HEK293 (cell line): ENCODE results near the gene LEUTX.

Source experiments
- AEBP2 ChIP-seq: fragments of 450-650 bp; formaldehyde crosslinking; IDR thresholded peaks from 2 replicates; pipeline ENCODE4 v1.5.1; 2016; ENCODE audit warnings: missing biosample characterization, missing genetic modification characterization, borderline replicate concordance
- ATF2 ChIP-seq: fragments of 450-650 bp; formaldehyde crosslinking; IDR thresholded peaks from 2 replicates; pipeline ENCODE4 v1.5.1; 2016; ENCODE audit warnings: missing biosample characterization, missing genetic modification characterization, low read depth
- BCL11B ChIP-seq: fragments of 450-650 bp; formaldehyde crosslinking; IDR thresholded peaks from 2 replicates; pipeline ENCODE4 v1.5.1; 2016; ENCODE audit warnings: low read depth, missing biosample characterization, missing genetic modification characterization
- EGR2 ChIP-seq: fragments of 450-650 bp; formaldehyde crosslinking; IDR thresholded peaks from 2 replicates; pipeline ENCODE4 v1.5.1; 2016; ENCODE audit warnings: low read depth, missing biosample characterization, missing genetic modification characterization
- GLI2 ChIP-seq: fragments of 450-650 bp; formaldehyde crosslinking; IDR thresholded peaks from 2 replicates; pipeline ENCODE4; 2017; ENCODE audit warnings: missing biosample characterization, missing genetic modification characterization, low read depth, borderline replicate concordance
- HIC1 ChIP-seq: fragments of 450-650 bp; formaldehyde crosslinking; IDR thresholded peaks from 2 replicates; pipeline ENCODE4 v1.5.1; 2016; ENCODE audit warnings: missing biosample characterization, missing genetic modification characterization
- SETDB1 ChIP-seq: IDR thresholded peaks from one replicate; pipeline ENCODE4 v1.6.1; 2017; ENCODE audit warnings: mild to moderate bottlenecking, low read length, moderate library complexity, mixed read lengths; ENCODE audit not compliant: insufficient read length
- ZBTB8A ChIP-seq: fragments of 450-650 bp; formaldehyde crosslinking; IDR thresholded peaks from 2 replicates; pipeline ENCODE4 v1.5.1; 2016; ENCODE audit warnings: missing biosample characterization, missing genetic modification characterization
- ZFP69B ChIP-seq: fragments of 450-650 bp; formaldehyde crosslinking; IDR thresholded peaks from 2 replicates; pipeline ENCODE4 v1.5.1; 2016; ENCODE audit warnings: missing biosample characterization, missing genetic modification characterization
- ZNF10 ChIP-seq: fragments of 450-650 bp; formaldehyde crosslinking; IDR thresholded peaks from 2 replicates; pipeline ENCODE4 v1.5.1; 2017; ENCODE audit warnings: missing biosample characterization, missing genetic modification characterization
- ZNF132 ChIP-seq: fragments of 450-650 bp; formaldehyde crosslinking; IDR thresholded peaks from 2 replicates; pipeline ENCODE4 v1.5.1; 2017; ENCODE audit warnings: missing biosample characterization, missing genetic modification characterization, borderline replicate concordance
- ZNF174 ChIP-seq: fragments of 450-650 bp; formaldehyde crosslinking; IDR thresholded peaks from 2 replicates; pipeline ENCODE4 v1.5.0; 2017; ENCODE audit warnings: missing biosample characterization, mild to moderate bottlenecking, missing genetic modification characterization
- ZNF184 ChIP-seq: fragments of 450-650 bp; IDR thresholded peaks from 2 replicates; pipeline ENCODE4 v1.5.1; 2018; ENCODE audit warnings: missing biosample characterization, mild to moderate bottlenecking, missing genetic modification characterization
- ZNF211 ChIP-seq: fragments of 450-650 bp; formaldehyde crosslinking; IDR thresholded peaks from 2 replicates; pipeline ENCODE4 v1.5.1; 2016; ENCODE audit warnings: low read depth, missing biosample characterization, missing genetic modification characterization
- ZNF274 ChIP-seq, 2 experiments: fragments of 200-500 bp in 1 of 2; fragments of 450-650 bp in 1 of 2; sonication (Bioruptor generic) in 1 of 2; formaldehyde crosslinking in 1 of 2; IDR thresholded peaks; 2 replicates each; pipeline versions ENCODE4 v1.5.1 to v1.6.1; 2014 to 2016; ENCODE audit warnings: borderline replicate concordance in 1 of 2, inconsistent platforms in 1 of 2, low read length in 1 of 2, missing biosample characterization in 1 of 2, missing genetic modification characterization in 1 of 2
- ZNF280D ChIP-seq: fragments of 450-650 bp; formaldehyde crosslinking; IDR thresholded peaks from 2 replicates; pipeline ENCODE4 v1.5.1; 2016; ENCODE audit warnings: missing biosample characterization, missing genetic modification characterization
- ZNF335 ChIP-seq: fragments of 450-650 bp; formaldehyde crosslinking; conservative IDR thresholded peaks from 2 replicates; pipeline ENCODE4 v1.5.1; 2016; ENCODE audit warnings: missing biosample characterization, missing genetic modification characterization
- ZNF416 ChIP-seq: fragments of 450-650 bp; formaldehyde crosslinking; IDR thresholded peaks from 2 replicates; pipeline ENCODE4 v1.5.1; 2016; ENCODE audit warnings: missing biosample characterization, missing genetic modification characterization
- ZNF48 ChIP-seq: fragments of 450-650 bp; formaldehyde crosslinking; IDR thresholded peaks from 2 replicates; pipeline ENCODE4 v1.5.1; 2016; ENCODE audit warnings: missing biosample characterization, missing genetic modification characterization
- ZNF501 ChIP-seq: fragments of 450-650 bp; formaldehyde crosslinking; IDR thresholded peaks from 2 replicates; pipeline ENCODE4 v1.5.1; 2016; ENCODE audit warnings: missing biosample characterization, missing genetic modification characterization
- ZNF548 ChIP-seq: fragments of 450-650 bp; formaldehyde crosslinking; IDR thresholded peaks from 2 replicates; pipeline ENCODE4 v1.5.1; 2016; ENCODE audit warnings: missing biosample characterization, missing genetic modification characterization
- ZNF645 ChIP-seq: fragments of 450-650 bp; formaldehyde crosslinking; IDR thresholded peaks from 2 replicates; pipeline ENCODE4; 2016; ENCODE audit warnings: missing biosample characterization, missing genetic modification characterization
- ZNF677 ChIP-seq: fragments of 450-650 bp; IDR thresholded peaks from 2 replicates; pipeline ENCODE4 v1.5.0; 2018; ENCODE audit warnings: missing biosample characterization, mild to moderate bottlenecking, missing genetic modification characterization, moderate library complexity
- ZNF692 ChIP-seq: fragments of 450-650 bp; formaldehyde crosslinking; IDR thresholded peaks from 2 replicates; pipeline ENCODE4 v1.5.1; 2016; ENCODE audit warnings: missing biosample characterization, missing genetic modification characterization
- ZNF701 ChIP-seq: fragments of 450-650 bp; formaldehyde crosslinking; IDR thresholded peaks from 2 replicates; pipeline ENCODE4 v1.5.1; 2016; ENCODE audit warnings: missing biosample characterization, missing genetic modification characterization
- ZNF830 ChIP-seq: fragments of 450-650 bp; IDR thresholded peaks from 2 replicates; pipeline ENCODE4 v1.5.0; 2018; ENCODE audit warnings: missing biosample characterization, missing genetic modification characterization, low read depth, mild to moderate bottlenecking, moderate library complexity
- ZNF837 ChIP-seq: fragments of 450-650 bp; formaldehyde crosslinking; IDR thresholded peaks from 2 replicates; pipeline ENCODE4 v1.5.1; 2016; ENCODE audit warnings: missing biosample characterization, missing genetic modification characterization
- ZNF843 ChIP-seq: fragments of 450-650 bp; formaldehyde crosslinking; IDR thresholded peaks from 2 replicates; pipeline ENCODE4 v1.5.1; 2016; ENCODE audit warnings: missing biosample characterization, missing genetic modification characterization
- ZXDB ChIP-seq: fragments of 450-650 bp; formaldehyde crosslinking; IDR thresholded peaks from 2 replicates; pipeline ENCODE4 v1.5.1; 2016; ENCODE audit warnings: missing biosample characterization, missing genetic modification characterization

Gene LEUTX

GRCh38 chr19:39792999-39793546, 14.4 kb downstream of the LEUTX start (continued):
- TF ChIP-seq ZNF843 (tag by site-specific recombination): 0 out of 2 replicates have a peak, but pooled peaks have one; percentile 30
- TF ChIP-seq HIC1 (tag by site-specific recombination): peak; percentile 70; the same call in 1 of the 2 replicates
- TF ChIP-seq ZNF830: no peak
- TF ChIP-seq ZNF132 (tag by site-specific recombination): no peak
- TF ChIP-seq AEBP2 (tag by site-specific recombination): no peak
- no peak for TF ChIP-seq ZNF10 (tag by site-specific recombination)
- TF ChIP-seq ZBTB8A (tag by site-specific recombination): peak; percentile 19; the same call in 1 of the 2 replicates
- no peak for TF ChIP-seq SETDB1
- no peak; the same call in 1 of the 2 replicates for TF ChIP-seq ZNF184 (tag by site-specific recombination)
- no peak for TF ChIP-seq ZFP69B (tag by site-specific recombination)
- no peak for TF ChIP-seq ZNF174 (tag by site-specific recombination)
- TF ChIP-seq ZNF416: no peak
- no peak for TF ChIP-seq ZNF48
- TF ChIP-seq ZNF677: no peak
- TF ChIP-seq GLI2: no peak
- peak; percentile 59; the same call in 1 of the 2 replicates for TF ChIP-seq ZNF692
- no peak for TF ChIP-seq ZNF701 (tag by site-specific recombination)
- TF ChIP-seq BCL11B (tag by site-specific recombination): no peak
- TF ChIP-seq ZNF211 (tag by site-specific recombination): no peak
- TF ChIP-seq ZNF837 (tag by site-specific recombination): no peak
- peak; percentile 94 for TF ChIP-seq ZNF335 (tag by site-specific recombination)
- TF ChIP-seq ZNF274 (IDR thresholded peaks at IDR 0.05; ENCODE audit: low read length): no peak
- no peak for TF ChIP-seq ZNF274 (tag by site-specific recombination; IDR thresholded peaks at IDR 0.05; ENCODE audit: borderline replicate concordance)
- no peak for TF ChIP-seq EGR2 (tag by site-specific recombination)
- no peak for TF ChIP-seq ZNF548 (tag by site-specific recombination)
- no peak for TF ChIP-seq ZNF280D
- 0 out of 2 replicates have a peak, but pooled peaks have one; percentile 52 for TF ChIP-seq ZNF501 (tag by site-specific recombination)
- TF ChIP-seq ZXDB (tag by site-specific recombination): peak; percentile 87; the same call in 1 of the 2 replicates
- TF ChIP-seq ZNF645 (tag by site-specific recombination): no peak
- TF ChIP-seq ATF2 (tag by site-specific recombination): no peak
